Ascending aorta (tissue), 2 donors: ENCODE measurements around the gene ERAP2. TPM values are rescaled to one million over a fixed set of nuclear protein-coding genes. Genes with fewer than 3 reads are reported as not detected.
A peak's percentile ranks its signal among the peaks of the same experiment; 100 is the strongest.

ENCODE experiments used
- DNase-seq, 2 donors: peaks; one replicate each; pipeline ENCODE4 v3.0.0-alpha.2; 2019; ENCODE audit warnings: low spot score in 2 of 2
- H3K27ac ChIP-seq, 2 donors: fragments of 200-600 bp; sonication (generic); one replicate each; pipeline ENCODE4 v1.5.1; 2016 to 2017; ENCODE audit warnings: mild to moderate bottlenecking in 1 of 2
- H3K27me3 ChIP-seq: fragments of 200-600 bp; sonication (generic); one replicate; pipeline ENCODE4 v1.5.1; 2017
- H3K36me3 ChIP-seq, 2 donors: fragments of 200-600 bp; sonication (generic); one replicate each; pipeline ENCODE4 v1.5.1; 2016
- H3K4me1 ChIP-seq, 2 donors: fragments of 200-600 bp; sonication (generic); one replicate each; pipeline ENCODE4 v1.5.1; 2016 to 2017; ENCODE audit warnings: mild to moderate bottlenecking in 1 of 2
- H3K4me3 ChIP-seq, 2 donors: fragments of 200-600 bp; sonication (generic); one replicate each; pipeline ENCODE4 v1.5.1; 2016 to 2017; ENCODE audit warnings: mild to moderate bottlenecking in 1 of 2
- H3K9me3 ChIP-seq, 2 donors: fragments of 200-600 bp; sonication (generic); one replicate each; pipeline ENCODE4 v1.5.1; 2016
- CTCF ChIP-seq, 3 experiments: fragments of 200-600 bp in 2 of 3; fragments of 450-650 bp in 1 of 3; sonication (generic) in 2 of 3; IDR thresholded peaks; one replicate each; pipeline ENCODE4 v1.5.1; 2016 to 2019; ENCODE audit warnings: antibody characterized with exemption in 3 of 3, mild to moderate bottlenecking in 1 of 3, moderate library complexity in 1 of 3
- intact Hi-C: fragments of 100-400 bp; cut with DNase I; formaldehyde crosslinking; loops from one replicate; pipeline ENCODE4 v1.15.1; 2023
- total RNA-seq: library from RNA; depleted of rRNA; stranded (reverse); fragments of >200 nt; gene quantifications from one replicate; pipeline ENCODE4 v1.1.0, GENCODE V29; 2016

The ERAP2 gene
- total RNA-seq, 1 donor from 2014 or later = 20.6 TPM

GRCh38 chr5:96864922-96865530, 11.3 kb upstream of the ERAP2 start:
- TF ChIP-seq CTCF (IDR thresholded peaks at IDR 0.05) = no peak
- no peaks in the 10 kb centered on the region for H3K4me1 ChIP-seq
- H3K4me3 ChIP-seq = no peak overlapping the region
- no peaks in the 10 kb centered on the region for H3K27me3 ChIP-seq
- intact Hi-C loops = no loop called here
- H3K36me3 ChIP-seq = no peaks in the 10 kb centered on the region
- DNase-seq = no peak
- no peaks in the 10 kb centered on the region for H3K9me3 ChIP-seq
- H3K27ac ChIP-seq = no peak overlapping the region

- TF ChIP-seq CTCF (IDR thresholded peaks at IDR 0.05) = peak; percentile 75 to 92 (median 89)
- intact Hi-C loops = loop anchor here (1.0 kb wide), 1 partner anchor 294 kb away; no protein-coding TSS in a partner anchor
- Histone ChIP-seq H3K36me3 (no peaks in the 10 kb centered on the region), H3K4me1 (no peaks in the 10 kb centered on the region), H3K4me3 (no peak overlapping the region), H3K27me3 (no peaks in the 10 kb centered on the region), H3K9me3 (no peaks in the 10 kb centered on the region), H3K27ac (no peak overlapping the region)
- DNase-seq = no peak
These were observed 7.5 kb upstream of the ERAP2 start for GRCh38 chr5:96868603-96869371.

- intact Hi-C loops = loop anchor here (1.0 kb wide), 1 partner anchor 293 kb away; no protein-coding TSS in a partner anchor
- no peak for TF ChIP-seq CTCF (IDR thresholded peaks at IDR 0.05)
- DNase-seq = no peak
These were observed 7.0 kb upstream of the ERAP2 start for GRCh38 chr5:96869372-96869641.

GRCh38 chr5:96870094-96871026, 5.9 kb upstream of the ERAP2 start:
- no peak for TF ChIP-seq CTCF (IDR thresholded peaks at IDR 0.05)
- H3K4me1 ChIP-seq = no peaks in the 10 kb centered on the region
- intact Hi-C loops = no loop called here
- H3K36me3 ChIP-seq = no peaks in the 10 kb centered on the region
- H3K27me3 ChIP-seq = no peaks in the 10 kb centered on the region
- no peak for DNase-seq
- H3K27ac ChIP-seq = no peak overlapping the region
- H3K9me3 ChIP-seq = no peaks in the 10 kb centered on the region
- H3K4me3 ChIP-seq = no peak overlapping the region

More at GRCh38 chr5:96869372-96869641, 7.0 kb upstream of the ERAP2 start:
- Histone ChIP-seq H3K36me3 (no peaks in the 10 kb centered on the region), H3K9me3 (no peaks in the 10 kb centered on the region), H3K4me1 (no peaks in the 10 kb centered on the region), H3K27ac (no peak overlapping the region), H3K4me3 (no peak overlapping the region), H3K27me3 (no peaks in the 10 kb centered on the region)

GRCh38 chr5:96871027-96871399, 5.3 kb upstream of the ERAP2 start:
- no peak for TF ChIP-seq CTCF (IDR thresholded peaks at IDR 0.05)
- H3K9me3 ChIP-seq = no peaks in the 10 kb centered on the region
- no peaks in the 10 kb centered on the region for H3K27me3 ChIP-seq
- no peaks in the 10 kb centered on the region for H3K36me3 ChIP-seq
- H3K4me1 ChIP-seq = no peaks in the 10 kb centered on the region
- H3K4me3 ChIP-seq = no peak overlapping the region
- no peak overlapping the region for H3K27ac ChIP-seq
- intact Hi-C loops = no loop called here
- DNase-seq = no peak
